Stimulated activated memory B cell treated with anti-CD40 and anti-IgM and Interleukin-4, amounts not matched to agents 10 μg/mL and 1 μg/mL and 100 μg/mL, for 72 hours (primary cell): ENCODE results near the gene RITA1.

Experiments
- ATAC-seq: fragments of 150-1000 bp; cut with Tn5 transposase; 2 replicates; pipeline ENCODE4 v1.10.0; 2021
- H3K27ac Mint-ChIP-seq: one replicate; pipeline ENCODE4 v1.8.0; 2022; ENCODE audit warnings: mild to moderate bottlenecking, mixed read lengths
- H3K27me3 Mint-ChIP-seq: one replicate; pipeline ENCODE4 v1.8.0; 2022; ENCODE audit warnings: mixed read lengths
- H3K36me3 Mint-ChIP-seq: one replicate; pipeline ENCODE4 v1.8.0; 2022; ENCODE audit warnings: mixed read lengths
- H3K4me1 Mint-ChIP-seq: one replicate; pipeline ENCODE4 v1.8.0; 2022; ENCODE audit warnings: mixed read lengths
- H3K4me3 Mint-ChIP-seq: one replicate; pipeline ENCODE4 v1.8.0; 2022; ENCODE audit warnings: mild to moderate bottlenecking, moderate library complexity, mixed read lengths
- H3K9me3 Mint-ChIP-seq: one replicate; pipeline ENCODE4 v1.8.0; 2022; ENCODE audit warnings: mixed read lengths

RITA1 gene

GRCh38 chr12:113164014-113164413 lies 21.5 kb upstream of the RITA1 start:
- H3K27ac Mint-ChIP-seq, result no peak overlapping the region
- peaks cover 96% of the 10 kb centered on the region for H3K36me3 Mint-ChIP-seq

GRCh38 chr12:113165521-113166450 lies 19.7 kb upstream of the RITA1 start:
- Mint-ChIP-seq H3K27ac (no peak overlapping the region), H3K36me3 (peaks cover 95% of the 10 kb centered on the region), H3K27me3 (no peaks in the 10 kb centered on the region), H3K4me1 (peaks cover 12% of the 10 kb centered on the region), H3K9me3 (no peaks in the 10 kb centered on the region), H3K4me3 (no peak overlapping the region)
- ATAC-seq, result no peak

More at GRCh38 chr12:113164014-113164413, 21.5 kb upstream of the RITA1 start:
- H3K27me3 Mint-ChIP-seq, result no peaks in the 10 kb centered on the region
- ATAC-seq, result no peak
- H3K4me3 Mint-ChIP-seq, result no peak overlapping the region
- H3K9me3 Mint-ChIP-seq, result no peaks in the 10 kb centered on the region
- H3K4me1 Mint-ChIP-seq, result peaks cover 10% of the 10 kb centered on the region

- H3K4me1 Mint-ChIP-seq, result peaks cover 8% of the 10 kb centered on the region
- ATAC-seq, result no peak
- no peaks in the 10 kb centered on the region for H3K27me3 Mint-ChIP-seq
- no peak overlapping the region for H3K27ac Mint-ChIP-seq
- peaks cover 93% of the 10 kb centered on the region for H3K36me3 Mint-ChIP-seq
- no peaks in the 10 kb centered on the region for H3K9me3 Mint-ChIP-seq
- H3K4me3 Mint-ChIP-seq, result no peak overlapping the region
Observed at GRCh38 chr12:113167868-113168267, 17.7 kb upstream of the RITA1 start.

- ATAC-seq, result no peak
- peak overlapping the region; percentile 40 for H3K27ac Mint-ChIP-seq
- no peaks in the 10 kb centered on the region for H3K27me3 Mint-ChIP-seq
- H3K36me3 Mint-ChIP-seq, result peaks cover 88% of the 10 kb centered on the region
- H3K9me3 Mint-ChIP-seq, result no peaks in the 10 kb centered on the region
- peaks cover 18% of the 10 kb centered on the region for H3K4me1 Mint-ChIP-seq
- H3K4me3 Mint-ChIP-seq, result no peak overlapping the region
Observed at GRCh38 chr12:113169697-113170096, 15.8 kb upstream of the RITA1 start.

- peaks cover 86% of the 10 kb centered on the region for H3K36me3 Mint-ChIP-seq
- no peaks in the 10 kb centered on the region for H3K9me3 Mint-ChIP-seq
- H3K4me1 Mint-ChIP-seq, result peaks cover 19% of the 10 kb centered on the region
- ATAC-seq, result no peak
- H3K27ac Mint-ChIP-seq, result peak overlapping the region; percentile 66
- no peaks in the 10 kb centered on the region for H3K27me3 Mint-ChIP-seq
- no peak overlapping the region for H3K4me3 Mint-ChIP-seq
Observed at GRCh38 chr12:113170457-113170856, 15.1 kb upstream of the RITA1 start.

GRCh38 chr12:113170926-113171325 lies 14.6 kb upstream of the RITA1 start:
- peaks cover 84% of the 10 kb centered on the region for H3K36me3 Mint-ChIP-seq
- H3K27ac Mint-ChIP-seq, result peak overlapping the region; percentile 66
- peak; percentile 79 for ATAC-seq
- no peaks in the 10 kb centered on the region for H3K27me3 Mint-ChIP-seq
- H3K4me1 Mint-ChIP-seq, result peaks cover 19% of the 10 kb centered on the region
- peak overlapping the region; percentile 24 for H3K4me3 Mint-ChIP-seq
- no peaks in the 10 kb centered on the region for H3K9me3 Mint-ChIP-seq

- peaks cover 19% of the 10 kb centered on the region for H3K4me1 Mint-ChIP-seq
- ATAC-seq, result no peak
- H3K27me3 Mint-ChIP-seq, result no peaks in the 10 kb centered on the region
- peak overlapping the region; percentile 66 for H3K27ac Mint-ChIP-seq
- H3K4me3 Mint-ChIP-seq, result no peak overlapping the region
- peaks cover 84% of the 10 kb centered on the region for H3K36me3 Mint-ChIP-seq
- no peaks in the 10 kb centered on the region for H3K9me3 Mint-ChIP-seq
Observed at GRCh38 chr12:113171543-113171942, 14.0 kb upstream of the RITA1 start.

- H3K36me3 Mint-ChIP-seq, result peaks cover 87% of the 10 kb centered on the region
- ATAC-seq, result no peak
- H3K9me3 Mint-ChIP-seq, result no peaks in the 10 kb centered on the region
- H3K4me1 Mint-ChIP-seq, result peaks cover 19% of the 10 kb centered on the region
- H3K27me3 Mint-ChIP-seq, result no peaks in the 10 kb centered on the region
- no peak overlapping the region for H3K4me3 Mint-ChIP-seq
- peak overlapping the region; percentile 7 for H3K27ac Mint-ChIP-seq
Observed at GRCh38 chr12:113172185-113172584, 13.3 kb upstream of the RITA1 start.

GRCh38 chr12:113173081-113173698 lies 12.3 kb upstream of the RITA1 start:
- Mint-ChIP-seq H3K36me3 (peaks cover 88% of the 10 kb centered on the region), H3K27ac (peak overlapping the region; percentile 55), H3K4me3 (no peak overlapping the region), H3K4me1 (peaks cover 19% of the 10 kb centered on the region), H3K9me3 (peaks cover 2% of the 10 kb centered on the region), H3K27me3 (no peaks in the 10 kb centered on the region)
- ATAC-seq, result no peak

- peaks cover 2% of the 10 kb centered on the region for H3K9me3 Mint-ChIP-seq
- ATAC-seq, result peak; percentile 70
- H3K27me3 Mint-ChIP-seq, result no peaks in the 10 kb centered on the region
- H3K4me3 Mint-ChIP-seq, result no peak overlapping the region
- peaks cover 88% of the 10 kb centered on the region for H3K36me3 Mint-ChIP-seq
- peak overlapping the region; percentile 22 for H3K27ac Mint-ChIP-seq
- peaks cover 19% of the 10 kb centered on the region for H3K4me1 Mint-ChIP-seq
Observed at GRCh38 chr12:113174461-113175384, 10.8 kb upstream of the RITA1 start.

GRCh38 chr12:113179023-113179422 lies 6.5 kb upstream of the RITA1 start:
- ATAC-seq, result no peak
- Mint-ChIP-seq H3K4me1 (peaks cover 15% of the 10 kb centered on the region), H3K27ac (peak overlapping the region; percentile 46), H3K4me3 (no peak overlapping the region), H3K27me3 (no peaks in the 10 kb centered on the region), H3K9me3 (peaks cover 2% of the 10 kb centered on the region), H3K36me3 (peaks cover 71% of the 10 kb centered on the region)

- Mint-ChIP-seq H3K9me3 (peaks cover 2% of the 10 kb centered on the region), H3K4me1 (peaks cover 9% of the 10 kb centered on the region), H3K36me3 (peaks cover 61% of the 10 kb centered on the region), H3K4me3 (no peak overlapping the region), H3K27me3 (no peaks in the 10 kb centered on the region), H3K27ac (peak overlapping the region; percentile 30)
- ATAC-seq, result no peak
Observed at GRCh38 chr12:113180333-113180732, 5.2 kb upstream of the RITA1 start.

- peaks cover 2% of the 10 kb centered on the region for H3K9me3 Mint-ChIP-seq
- H3K27me3 Mint-ChIP-seq, result no peaks in the 10 kb centered on the region
- no peak for ATAC-seq
- no peak overlapping the region for H3K4me3 Mint-ChIP-seq
- peaks cover 20% of the 10 kb centered on the region for H3K4me1 Mint-ChIP-seq
- H3K27ac Mint-ChIP-seq, result peak overlapping the region; percentile 22
- H3K36me3 Mint-ChIP-seq, result peaks cover 57% of the 10 kb centered on the region
Observed at GRCh38 chr12:113181975-113182374, 3.5 kb upstream of the RITA1 start.

GRCh38 chr12:113183030-113183589 lies 2.4 kb upstream of the RITA1 start:
- H3K9me3 Mint-ChIP-seq, result no peaks in the 10 kb centered on the region
- peaks cover 26% of the 10 kb centered on the region for H3K4me1 Mint-ChIP-seq
- peaks cover 51% of the 10 kb centered on the region for H3K36me3 Mint-ChIP-seq

More at GRCh38 chr12:113183030-113183589, 2.4 kb upstream of the RITA1 start:
- no peaks in the 10 kb centered on the region for H3K27me3 Mint-ChIP-seq
- H3K4me3 Mint-ChIP-seq, result no peak overlapping the region
- H3K27ac Mint-ChIP-seq, result peak overlapping the region; percentile 97
- no peak for ATAC-seq
